ENCODE measurements around the gene CSTF2.

CSTF2 gene

DNA sequence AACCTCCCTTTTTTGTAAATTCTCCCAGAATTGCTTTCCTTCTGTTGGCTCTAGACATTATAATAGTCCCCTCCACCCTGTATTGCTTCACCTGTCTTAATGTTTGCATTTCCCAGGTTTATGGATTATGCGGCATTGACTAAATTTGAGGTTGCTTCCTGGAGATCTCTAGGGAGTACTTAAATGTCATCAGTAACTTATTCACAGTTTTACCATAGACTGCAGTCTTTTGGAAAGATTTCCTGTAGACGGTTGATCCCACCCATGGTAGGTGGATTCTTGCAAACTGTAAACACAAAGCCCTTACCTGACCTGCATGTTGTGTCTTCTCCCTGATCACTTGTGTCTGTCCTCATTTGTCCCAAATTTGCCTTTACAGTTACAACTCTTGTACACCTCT is 60.2 kb downstream of the CSTF2 start:
- H3K27ac ChIP-seq, result no peak overlapping the region
- TF ChIP-seq CTCF (IDR thresholded peaks at IDR 0.05; ENCODE audit: low read depth, low read length), result no peak
- no peaks in the 10 kb centered on the region for H3K36me3 ChIP-seq
- no peaks in the 10 kb centered on the region for H3K9me3 ChIP-seq (ENCODE audit: severe bottlenecking)
- peaks cover 2% of the 10 kb centered on the region for H3K27me3 ChIP-seq (ENCODE audit: insufficient read depth, low read depth, severe bottlenecking)
- no peak overlapping the region for H3K4me3 ChIP-seq (ENCODE audit: low read depth, low read length)
- DNase-seq, result no peak

DNA sequence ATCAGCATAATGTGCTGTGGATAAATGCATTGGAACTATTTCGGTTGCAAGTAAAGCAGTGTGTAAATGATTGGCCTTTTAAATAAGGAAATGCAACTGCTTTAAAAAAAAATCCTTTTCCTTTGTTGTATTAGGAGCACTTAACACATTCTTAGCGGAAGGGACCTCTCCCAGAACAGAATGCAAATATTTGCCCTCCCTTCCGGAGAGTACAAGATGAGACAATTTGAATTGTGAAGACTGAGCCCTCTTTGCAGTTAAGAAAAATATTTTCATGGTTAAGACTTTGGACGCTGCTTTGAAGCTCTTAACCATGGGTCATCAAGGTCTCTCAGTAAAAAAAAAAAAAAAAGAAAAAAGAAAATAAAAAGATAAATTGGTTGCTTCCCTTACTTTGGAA is 63.5 kb downstream of the CSTF2 start:
- no peak for DNase-seq
- Histone ChIP-seq H3K9me3 (ENCODE audit: severe bottlenecking) (no peaks in the 10 kb centered on the region), H3K27ac (no peak overlapping the region), H3K4me3 (ENCODE audit: low read depth, low read length) (no peak overlapping the region), H3K36me3 (no peaks in the 10 kb centered on the region), H3K27me3 (ENCODE audit: insufficient read depth, low read depth, severe bottlenecking) (peaks cover 2% of the 10 kb centered on the region)
- TF ChIP-seq CTCF (IDR thresholded peaks at IDR 0.05; ENCODE audit: low read depth, low read length), result no peak

Measured in WERI-Rb-1 (cell line).